ENCODE results near the gene CCDC160.
"Not testable (repeated sequence)": the region's sequence is repeated elsewhere in the genome, so short reads cannot be mapped to it uniquely, and the experiment has no call there.

Gene CCDC160

GRCh38 chrX:134236626-134237614 is at the start of gene CCDC160:
Gene CCDC160, plus strand, starts transcription at chrX:134237182. Its CDS starts 7,619 bp downstream, at chrX:134244801.
- Mint-ChIP-seq H3K27ac (no peak within 1 kb of the TSS), H3K36me3 (ENCODE audit: low read depth) (no peaks in the 10 kb centered on the region), H3K9me3 (no peaks in the 10 kb centered on the region), H3K4me1 (ENCODE audit: low read depth) (peaks cover 6% of the 10 kb centered on the region), H3K27me3 (ENCODE audit: low read depth) (peaks cover 13% of the 10 kb centered on the region), H3K4me3 (peak within 1 kb of the TSS; percentile 32)
- peak; percentile 5 for DNase-seq (ENCODE audit: low spot score)

DNA sequence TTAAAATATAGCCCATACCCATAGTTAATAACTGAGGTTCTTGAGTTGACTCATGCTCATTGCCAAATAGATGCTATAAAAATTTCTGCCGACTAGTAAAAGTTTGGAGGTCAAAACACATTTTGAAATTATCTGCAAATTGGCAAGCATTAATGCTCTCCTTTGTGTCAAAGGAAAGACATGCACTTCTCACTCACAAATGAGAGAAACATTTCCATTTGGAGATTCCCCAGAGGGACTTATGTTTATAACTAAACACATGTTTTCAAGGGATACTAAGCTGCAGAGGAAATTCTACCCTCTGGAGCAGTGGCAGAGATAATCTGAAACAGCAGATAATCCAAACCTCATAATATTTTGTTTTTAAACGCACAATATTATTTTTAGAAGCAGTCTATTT is 45.7 kb upstream of the CCDC160 start:
- no peak for DNase-seq (ENCODE audit: low spot score)
- peaks cover 16% of the 10 kb centered on the region for H3K36me3 Mint-ChIP-seq (ENCODE audit: low read depth)
- H3K4me1 Mint-ChIP-seq (ENCODE audit: low read depth): peaks cover 25% of the 10 kb centered on the region
- no peaks in the 10 kb centered on the region for H3K27me3 Mint-ChIP-seq (ENCODE audit: low read depth)
- H3K4me3 Mint-ChIP-seq: no peak overlapping the region
- H3K9me3 Mint-ChIP-seq: no peaks in the 10 kb centered on the region
- H3K27ac Mint-ChIP-seq: no peak overlapping the region

GRCh38 chrX:134194915-134195314 is 42.1 kb upstream of the CCDC160 start:
- Mint-ChIP-seq H3K4me3 (no peak overlapping the region), H3K4me1 (ENCODE audit: low read depth) (peaks cover 9% of the 10 kb centered on the region), H3K27me3 (ENCODE audit: low read depth) (no peaks in the 10 kb centered on the region), H3K27ac (no peak overlapping the region), H3K9me3 (no peaks in the 10 kb centered on the region), H3K36me3 (ENCODE audit: low read depth) (peaks cover 13% of the 10 kb centered on the region)
- no peak for DNase-seq (ENCODE audit: low spot score)

DNA sequence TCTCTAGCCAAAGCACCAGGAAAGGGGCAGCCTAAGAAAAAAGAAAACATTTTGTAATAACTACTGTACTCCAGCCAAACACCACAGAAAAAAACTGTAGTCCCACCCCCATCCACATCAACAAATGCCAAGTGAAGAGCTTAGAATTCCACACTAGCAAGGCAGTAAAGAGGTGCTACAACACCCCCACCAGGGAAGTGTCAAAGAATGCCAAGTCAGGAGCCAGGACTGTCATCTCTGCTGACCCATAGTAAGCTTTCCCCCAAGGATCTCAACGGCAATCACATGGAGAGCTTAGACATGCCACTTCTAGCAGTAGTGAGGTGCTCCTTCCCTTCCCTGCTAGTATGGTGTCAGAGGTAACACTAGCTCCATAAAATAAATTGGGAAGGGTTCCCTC is 34.4 kb upstream of the CCDC160 start:
- no peaks in the 10 kb centered on the region for H3K4me1 Mint-ChIP-seq (ENCODE audit: low read depth)
- DNase-seq (ENCODE audit: low spot score): no peak

DNA sequence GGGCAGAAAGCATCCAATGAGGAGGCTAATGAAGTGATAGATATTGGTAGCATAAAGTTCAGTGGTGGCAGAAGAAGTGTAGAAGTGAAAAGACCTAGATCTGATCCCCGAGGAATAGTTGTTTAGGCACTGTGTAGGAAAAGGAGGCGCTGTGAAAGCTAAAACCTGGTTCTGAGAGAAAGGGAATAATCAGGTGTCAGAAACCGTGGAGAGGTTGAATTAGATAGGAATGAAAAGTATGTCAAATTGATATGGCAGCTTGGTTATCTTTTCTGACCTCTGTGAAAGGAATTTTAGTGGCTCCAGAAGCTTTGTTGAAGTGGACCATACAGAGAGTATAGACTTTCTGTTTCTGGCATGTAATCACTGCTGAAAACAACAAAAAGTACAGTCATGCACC is 30.8 kb upstream of the CCDC160 start:
- Mint-ChIP-seq H3K4me3 (no peak overlapping the region), H3K27me3 (ENCODE audit: low read depth) (no peaks in the 10 kb centered on the region), H3K4me1 (ENCODE audit: low read depth) (no peaks in the 10 kb centered on the region), H3K36me3 (ENCODE audit: low read depth) (peaks cover 8% of the 10 kb centered on the region), H3K9me3 (peaks cover 12% of the 10 kb centered on the region), H3K27ac (no peak overlapping the region)
- DNase-seq (ENCODE audit: low spot score): no peak

More for the DNA sequence above, 34.4 kb upstream of the CCDC160 start:
- Mint-ChIP-seq H3K27me3 (ENCODE audit: low read depth) (no peaks in the 10 kb centered on the region), H3K4me3 (no peak overlapping the region), H3K9me3 (peaks cover 7% of the 10 kb centered on the region), H3K36me3 (ENCODE audit: low read depth) (peaks cover 8% of the 10 kb centered on the region), H3K27ac (no peak overlapping the region)

DNA sequence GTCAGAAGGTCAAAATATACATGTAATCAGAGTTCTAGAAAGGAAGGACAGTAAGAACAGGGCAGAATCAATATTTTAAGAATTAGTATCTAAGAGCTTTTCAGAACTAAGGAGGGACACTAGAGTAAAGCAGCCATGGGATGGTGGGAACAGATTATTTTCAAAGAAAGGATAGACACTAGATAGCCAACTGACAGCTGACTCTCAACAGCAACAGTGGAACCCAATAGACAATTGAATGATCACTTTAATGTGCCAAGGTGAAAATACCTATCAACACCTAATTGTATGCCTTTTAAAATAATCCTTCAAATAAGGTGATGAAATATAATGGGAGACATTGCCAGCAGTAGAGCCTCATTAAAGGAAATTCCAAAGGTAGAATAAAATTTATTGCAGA is 26.5 kb upstream of the CCDC160 start:
- no peaks in the 10 kb centered on the region for H3K4me1 Mint-ChIP-seq (ENCODE audit: low read depth)
- no peaks in the 10 kb centered on the region for H3K27me3 Mint-ChIP-seq (ENCODE audit: low read depth)
- no peak overlapping the region for H3K4me3 Mint-ChIP-seq
- peaks cover 4% of the 10 kb centered on the region for H3K36me3 Mint-ChIP-seq (ENCODE audit: low read depth)
- H3K9me3 Mint-ChIP-seq: peaks cover 5% of the 10 kb centered on the region
- DNase-seq (ENCODE audit: low spot score): no peak
- no peak overlapping the region for H3K27ac Mint-ChIP-seq

DNA sequence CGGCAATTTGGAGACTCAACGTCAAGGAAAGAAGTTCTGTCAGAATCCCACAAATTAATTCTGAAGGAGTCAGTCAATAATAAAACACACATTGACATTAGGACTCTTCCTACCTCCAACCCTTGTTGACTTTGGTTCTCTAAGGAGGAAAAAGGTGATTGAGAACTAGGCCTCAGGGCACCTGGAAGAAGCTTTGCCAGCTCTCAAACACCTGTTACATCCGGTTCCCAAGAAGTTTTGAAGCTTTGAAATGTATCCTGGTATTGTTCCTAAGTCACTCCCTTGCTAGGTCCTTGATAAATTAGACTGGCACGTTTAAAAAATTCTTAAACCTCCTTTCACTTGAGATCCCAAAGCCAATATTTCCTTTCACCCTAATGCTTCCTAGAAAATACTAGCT is 1.7 kb upstream of the CCDC160 start:
- Mint-ChIP-seq H3K4me1 (ENCODE audit: low read depth) (peaks cover 6% of the 10 kb centered on the region), H3K36me3 (ENCODE audit: low read depth) (no peaks in the 10 kb centered on the region)

GRCh38 chrX:134238144-134238543 is 1.2 kb downstream of the CCDC160 start:
- DNase-seq (ENCODE audit: low spot score); H3K4me1 Mint-ChIP-seq (ENCODE audit: low read depth); H3K4me3 Mint-ChIP-seq; H3K9me3 Mint-ChIP-seq; H3K36me3 Mint-ChIP-seq (ENCODE audit: low read depth); H3K27ac Mint-ChIP-seq: not testable (repeated sequence)
- H3K27me3 Mint-ChIP-seq (ENCODE audit: low read depth): peaks cover 13% of the 10 kb centered on the region

More for the DNA sequence above, 1.7 kb upstream of the CCDC160 start:
- Mint-ChIP-seq H3K9me3 (no peaks in the 10 kb centered on the region), H3K27ac (no peak overlapping the region), H3K4me3 (no peak overlapping the region), H3K27me3 (ENCODE audit: low read depth) (peaks cover 13% of the 10 kb centered on the region)
- no peak for DNase-seq (ENCODE audit: low spot score)

DNA sequence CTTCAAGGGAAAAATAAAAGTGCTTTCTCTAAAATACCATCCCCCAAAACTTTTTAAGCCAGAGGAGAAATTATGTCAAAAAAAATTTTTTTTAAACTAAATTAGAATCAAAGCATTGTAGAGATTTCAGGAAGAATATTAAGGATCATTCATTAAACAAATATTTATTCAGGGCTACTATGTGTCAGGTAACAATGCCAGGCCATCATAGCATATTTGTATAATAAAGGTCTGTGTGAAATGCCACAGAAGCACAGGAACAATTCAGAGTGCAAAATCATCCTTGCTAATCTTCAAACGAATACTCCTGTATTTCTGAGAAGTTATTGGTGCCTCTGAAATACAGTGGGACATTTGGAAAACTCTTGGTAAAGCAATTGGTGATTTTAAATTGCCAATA is 2.0 kb downstream of the CCDC160 start:
- Mint-ChIP-seq H3K4me1 (ENCODE audit: low read depth) (peaks cover 7% of the 10 kb centered on the region), H3K4me3 (no peak overlapping the region), H3K36me3 (ENCODE audit: low read depth) (no peaks in the 10 kb centered on the region), H3K27me3 (ENCODE audit: low read depth) (peaks cover 17% of the 10 kb centered on the region), H3K27ac (no peak overlapping the region), H3K9me3 (no peaks in the 10 kb centered on the region)
- no peak for DNase-seq (ENCODE audit: low spot score)

DNA sequence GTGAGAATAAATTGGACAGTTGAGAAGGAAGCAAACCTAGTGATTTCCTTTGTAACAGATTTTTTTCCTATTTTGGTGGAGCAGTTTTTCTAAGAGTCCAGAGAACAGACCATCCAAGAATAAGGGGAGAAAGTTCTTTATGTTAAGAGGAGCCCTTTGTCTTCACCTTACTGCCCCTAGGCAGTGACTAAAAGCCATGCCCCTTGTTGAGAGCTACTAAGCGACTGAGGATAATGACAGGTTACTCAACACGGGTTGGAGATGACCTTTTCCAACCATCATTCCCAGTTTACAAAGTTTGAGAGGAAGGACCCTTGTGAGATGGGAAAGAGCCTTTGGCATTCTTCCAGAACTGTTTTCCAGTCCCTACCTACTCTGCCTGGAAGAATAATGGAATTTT is 3.2 kb downstream of the CCDC160 start:
- no peak for DNase-seq (ENCODE audit: low spot score)
- Mint-ChIP-seq H3K4me3 (no peak overlapping the region), H3K4me1 (ENCODE audit: low read depth) (peaks cover 7% of the 10 kb centered on the region), H3K36me3 (ENCODE audit: low read depth) (no peaks in the 10 kb centered on the region), H3K9me3 (no peaks in the 10 kb centered on the region), H3K27me3 (ENCODE audit: low read depth) (peaks cover 22% of the 10 kb centered on the region), H3K27ac (no peak overlapping the region)

DNA sequence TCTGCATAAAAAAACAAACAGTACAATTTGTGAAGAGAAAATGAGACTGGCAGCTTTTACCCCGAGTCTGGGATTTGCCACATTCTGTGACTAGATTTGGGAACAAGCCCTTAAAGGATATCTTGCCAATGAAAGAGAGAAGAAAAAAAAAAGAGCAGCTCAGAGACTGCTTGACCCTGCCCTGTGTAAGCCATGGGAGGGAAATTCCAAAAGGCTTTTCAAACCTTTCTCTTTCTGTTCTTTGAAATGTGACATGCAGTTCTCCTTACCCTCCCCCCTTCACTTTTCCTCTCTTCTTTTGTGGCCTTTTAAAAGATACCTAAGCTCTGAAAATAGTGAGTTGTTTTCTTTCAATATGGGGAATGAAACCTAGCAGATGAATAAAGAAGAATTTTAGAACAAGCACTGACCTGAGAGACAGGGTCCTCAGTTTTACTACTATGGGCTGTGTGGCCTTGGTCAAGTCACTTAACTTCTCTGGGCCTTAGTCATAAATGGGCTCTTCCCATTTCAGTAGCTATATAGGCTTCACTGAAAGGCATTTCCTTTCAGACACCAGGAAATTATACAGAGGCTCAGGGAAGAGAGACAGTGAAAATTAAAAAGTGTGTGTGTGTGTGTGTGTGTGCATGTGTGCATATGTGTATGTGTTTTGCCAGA is 5.1 kb downstream of the CCDC160 start:
- H3K4me3 Mint-ChIP-seq: no peak overlapping the region
- no peaks in the 10 kb centered on the region for H3K36me3 Mint-ChIP-seq (ENCODE audit: low read depth)
- no peaks in the 10 kb centered on the region for H3K9me3 Mint-ChIP-seq
- H3K27ac Mint-ChIP-seq: no peak overlapping the region
- peaks cover 25% of the 10 kb centered on the region for H3K27me3 Mint-ChIP-seq (ENCODE audit: low read depth)
- DNase-seq (ENCODE audit: low spot score): no peak
- H3K4me1 Mint-ChIP-seq (ENCODE audit: low read depth): peaks cover 7% of the 10 kb centered on the region

DNA sequence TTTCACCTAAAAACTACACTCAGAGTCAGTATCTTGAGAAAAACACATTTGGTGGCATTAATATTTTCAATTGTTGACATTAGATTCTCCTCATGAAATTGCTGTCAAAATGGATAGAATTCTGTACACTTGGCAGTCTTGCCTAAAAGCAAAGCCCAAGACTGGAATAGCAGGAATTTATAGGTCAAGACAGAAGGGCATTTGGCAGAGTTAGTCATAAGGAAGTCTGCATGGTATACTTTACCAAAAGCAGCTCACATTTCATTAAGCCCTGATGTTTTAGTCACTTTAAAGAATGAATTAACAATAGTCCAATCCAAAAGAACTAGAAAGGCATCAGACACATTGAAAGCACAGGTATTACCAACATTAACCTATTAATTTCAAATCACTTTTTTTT is 7.1 kb downstream of the CCDC160 start:
- DNase-seq (ENCODE audit: low spot score): no peak
- peaks cover 17% of the 10 kb centered on the region for H3K27me3 Mint-ChIP-seq (ENCODE audit: low read depth)
- H3K4me3 Mint-ChIP-seq: no peak overlapping the region
- H3K9me3 Mint-ChIP-seq: no peaks in the 10 kb centered on the region
- no peaks in the 10 kb centered on the region for H3K36me3 Mint-ChIP-seq (ENCODE audit: low read depth)
- H3K4me1 Mint-ChIP-seq (ENCODE audit: low read depth): peaks cover 7% of the 10 kb centered on the region
- no peak overlapping the region for H3K27ac Mint-ChIP-seq

DNA sequence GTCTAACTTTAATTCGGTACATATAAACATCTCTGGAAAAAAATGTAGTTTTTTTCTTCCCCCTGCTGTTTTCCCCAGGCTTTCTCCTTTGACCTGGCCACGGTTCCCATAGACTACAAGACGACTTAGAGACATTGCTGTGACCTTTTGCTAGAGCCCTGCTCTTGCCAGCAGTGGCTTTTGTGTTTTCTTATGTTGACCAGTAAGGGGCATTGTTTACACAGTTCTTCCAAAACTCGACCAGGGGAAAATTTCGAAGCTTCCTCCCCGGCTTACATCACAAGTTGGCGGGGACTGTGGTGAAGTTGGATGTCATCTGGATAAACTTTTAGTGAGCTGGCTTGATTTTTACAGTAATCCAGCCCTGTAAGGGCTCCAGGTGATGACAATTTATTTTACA is 9.3 kb downstream of the CCDC160 start:
- H3K27me3 Mint-ChIP-seq (ENCODE audit: low read depth): peaks cover 12% of the 10 kb centered on the region
- no peak overlapping the region for H3K27ac Mint-ChIP-seq
- no peaks in the 10 kb centered on the region for H3K9me3 Mint-ChIP-seq
- no peaks in the 10 kb centered on the region for H3K36me3 Mint-ChIP-seq (ENCODE audit: low read depth)
- no peak overlapping the region for H3K4me3 Mint-ChIP-seq
- H3K4me1 Mint-ChIP-seq (ENCODE audit: low read depth): peaks cover 1% of the 10 kb centered on the region
- DNase-seq (ENCODE audit: low spot score): no peak

DNA sequence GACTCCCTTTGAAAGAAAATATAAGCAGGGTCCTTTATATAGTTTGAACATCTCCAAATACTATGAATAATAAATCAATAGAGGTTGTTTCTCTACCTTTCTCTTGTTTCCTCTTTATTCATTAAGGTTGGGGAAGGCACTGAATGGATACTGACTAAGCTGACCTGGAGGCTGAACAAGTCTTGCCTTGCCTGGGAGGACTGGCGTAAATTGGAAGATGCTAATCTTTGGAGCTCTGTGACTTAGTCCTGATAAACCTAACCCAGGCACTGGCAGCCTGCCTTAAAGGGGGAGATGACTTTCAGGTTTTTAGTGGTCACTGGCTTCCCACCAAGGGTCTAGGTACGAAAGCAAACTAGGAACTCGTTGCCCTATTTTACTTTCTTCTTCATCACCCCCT is 10.5 kb downstream of the CCDC160 start:
- no peaks in the 10 kb centered on the region for H3K36me3 Mint-ChIP-seq (ENCODE audit: low read depth)
- peaks cover 12% of the 10 kb centered on the region for H3K27me3 Mint-ChIP-seq (ENCODE audit: low read depth)
- H3K9me3 Mint-ChIP-seq: no peaks in the 10 kb centered on the region
- no peak overlapping the region for H3K27ac Mint-ChIP-seq
- DNase-seq (ENCODE audit: low spot score): no peak
- no peaks in the 10 kb centered on the region for H3K4me1 Mint-ChIP-seq (ENCODE audit: low read depth)
- no peak overlapping the region for H3K4me3 Mint-ChIP-seq

All from T-helper 2 cell treated with Interferon-gamma antibody and Interleukin-4, amounts not matched to agents 5 μg/mL and 100 μg/mL, for 36 hours (primary cell).